MM.1S (cell line): ENCODE results near the gene SHF.

ENCODE experiments used
- EZH2 ChIP-seq: fragments of 300-600 bp; sonication (generic); optimal IDR thresholded peaks from 2 replicates; pipeline ENCODE3; 2017; ENCODE audit warnings: low read depth, mild to moderate bottlenecking, antibody characterized with exemption, low read length, mixed read lengths
- TF ChIP-seq, protein P1 (sequence below): fragments of 300-600 bp; sonication (generic); IDR thresholded peaks from 2 replicates; pipeline ENCODE4 v1.5.1; 2016; ENCODE audit warnings: antibody characterized with exemption, low read length, mixed read lengths

DNA sequence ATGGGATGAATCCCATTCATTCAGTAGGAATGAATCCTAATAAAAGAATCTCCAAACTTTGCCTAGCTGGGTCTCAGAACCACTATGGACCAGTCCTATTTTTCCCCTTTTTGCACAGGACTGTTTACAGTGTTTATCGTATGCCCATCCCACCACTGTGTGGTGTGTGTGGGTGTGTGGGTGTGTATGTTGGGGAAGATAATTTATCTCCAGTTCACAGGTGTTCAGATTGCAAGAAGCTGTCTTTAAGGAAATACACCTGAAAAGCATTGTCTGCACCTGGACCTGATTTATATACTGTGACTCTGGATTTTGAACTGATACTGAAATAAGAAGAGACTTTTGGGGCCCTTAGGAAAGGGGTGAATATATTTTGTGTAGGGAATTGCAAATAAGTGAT lies 24.7 kb upstream of the SHF start:
- TF ChIP-seq, protein P1, sequence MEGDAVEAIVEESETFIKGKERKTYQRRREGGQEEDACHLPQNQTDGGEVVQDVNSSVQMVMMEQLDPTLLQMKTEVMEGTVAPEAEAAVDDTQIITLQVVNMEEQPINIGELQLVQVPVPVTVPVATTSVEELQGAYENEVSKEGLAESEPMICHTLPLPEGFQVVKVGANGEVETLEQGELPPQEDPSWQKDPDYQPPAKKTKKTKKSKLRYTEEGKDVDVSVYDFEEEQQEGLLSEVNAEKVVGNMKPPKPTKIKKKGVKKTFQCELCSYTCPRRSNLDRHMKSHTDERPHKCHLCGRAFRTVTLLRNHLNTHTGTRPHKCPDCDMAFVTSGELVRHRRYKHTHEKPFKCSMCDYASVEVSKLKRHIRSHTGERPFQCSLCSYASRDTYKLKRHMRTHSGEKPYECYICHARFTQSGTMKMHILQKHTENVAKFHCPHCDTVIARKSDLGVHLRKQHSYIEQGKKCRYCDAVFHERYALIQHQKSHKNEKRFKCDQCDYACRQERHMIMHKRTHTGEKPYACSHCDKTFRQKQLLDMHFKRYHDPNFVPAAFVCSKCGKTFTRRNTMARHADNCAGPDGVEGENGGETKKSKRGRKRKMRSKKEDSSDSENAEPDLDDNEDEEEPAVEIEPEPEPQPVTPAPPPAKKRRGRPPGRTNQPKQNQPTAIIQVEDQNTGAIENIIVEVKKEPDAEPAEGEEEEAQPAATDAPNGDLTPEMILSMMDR, result no peak
- no peak for TF ChIP-seq EZH2
